Activated CD8-positive, alpha-beta memory T cell treated with anti-CD3 and anti-CD28 coated beads, Interleukin-2, amount 50 U/mL, for 4 hours (primary cell): Measurements from ENCODE around the gene AMY2B.
A peak's percentile ranks its signal among the peaks of the same experiment; 100 is the strongest.
"Not testable (repeated sequence)": the region's sequence is repeated elsewhere in the genome, so short reads cannot be mapped to it uniquely, and the experiment has no call there.

Source experiments
- DNase-seq: peaks from one replicate; pipeline ENCODE4 v3.0.0-alpha.2; 2020

AMY2B gene

DNA sequence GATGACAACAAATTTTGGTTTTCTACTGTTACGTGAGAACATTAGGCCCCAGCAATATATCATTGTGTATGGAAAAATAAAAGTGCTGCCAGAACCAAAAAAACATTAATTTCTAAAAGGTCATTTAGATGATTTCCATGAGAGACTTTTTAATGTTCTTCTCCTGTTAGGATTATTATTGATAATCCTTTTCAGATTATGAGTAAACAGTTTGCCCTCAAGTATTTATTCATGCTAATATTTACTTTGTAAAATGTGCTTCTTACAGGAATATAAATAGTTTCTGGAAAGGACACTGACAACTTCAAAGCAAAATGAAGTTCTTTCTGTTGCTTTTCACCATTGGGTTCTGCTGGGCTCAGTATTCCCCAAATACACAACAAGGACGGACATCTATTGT lies at the start of gene AMY2B:
TSS of gene AMY2B (plus strand) at position 301 of the 400 bp plus-strand sequence. CDS start at position 315, 14 bp downstream.
- not testable (repeated sequence) for DNase-seq

DNA sequence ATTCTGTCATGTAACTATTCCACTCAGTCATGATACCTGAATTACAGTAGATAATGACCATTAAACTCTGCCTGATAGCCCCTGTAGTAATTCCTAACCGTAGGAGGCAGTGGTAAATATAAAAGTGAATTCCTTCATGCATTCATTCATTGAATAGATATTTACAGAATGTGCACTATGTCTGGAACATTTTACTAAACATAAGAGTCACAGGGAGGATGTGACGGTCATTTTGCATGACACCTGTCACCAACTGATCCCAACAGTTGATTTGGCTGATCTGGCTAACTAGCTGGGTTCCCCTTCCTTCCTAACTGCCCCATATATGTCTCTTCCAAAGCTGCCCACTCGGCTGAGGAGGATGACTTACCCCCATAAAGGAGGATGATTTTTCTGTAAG lies 48.0 kb upstream of the AMY2B start:
- no peak for DNase-seq

DNA sequence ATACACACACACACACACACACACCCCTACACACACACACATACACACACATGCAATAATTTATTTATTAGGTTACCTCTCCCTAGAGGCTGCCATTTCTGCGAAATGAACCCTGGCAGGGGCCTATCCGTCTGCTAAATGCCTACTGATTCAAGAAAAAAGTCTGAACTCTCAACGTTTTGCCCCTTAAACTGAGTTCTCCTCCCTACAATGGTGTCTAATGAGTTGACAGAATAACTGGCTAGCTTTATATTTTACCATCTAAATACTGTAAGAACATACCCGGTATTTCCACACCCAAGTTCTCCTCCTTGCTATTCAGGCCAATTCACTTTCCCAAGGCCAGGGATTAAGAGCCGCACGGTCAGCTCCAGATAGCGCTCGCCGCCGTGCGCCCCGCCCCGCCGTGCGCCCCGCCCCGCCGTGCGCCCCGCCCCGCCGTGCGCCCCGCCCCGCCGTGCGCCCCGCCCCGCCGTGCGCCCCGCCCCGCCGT lies 46.2 kb upstream of the AMY2B start:
- DNase-seq: peak; percentile 15

DNA sequence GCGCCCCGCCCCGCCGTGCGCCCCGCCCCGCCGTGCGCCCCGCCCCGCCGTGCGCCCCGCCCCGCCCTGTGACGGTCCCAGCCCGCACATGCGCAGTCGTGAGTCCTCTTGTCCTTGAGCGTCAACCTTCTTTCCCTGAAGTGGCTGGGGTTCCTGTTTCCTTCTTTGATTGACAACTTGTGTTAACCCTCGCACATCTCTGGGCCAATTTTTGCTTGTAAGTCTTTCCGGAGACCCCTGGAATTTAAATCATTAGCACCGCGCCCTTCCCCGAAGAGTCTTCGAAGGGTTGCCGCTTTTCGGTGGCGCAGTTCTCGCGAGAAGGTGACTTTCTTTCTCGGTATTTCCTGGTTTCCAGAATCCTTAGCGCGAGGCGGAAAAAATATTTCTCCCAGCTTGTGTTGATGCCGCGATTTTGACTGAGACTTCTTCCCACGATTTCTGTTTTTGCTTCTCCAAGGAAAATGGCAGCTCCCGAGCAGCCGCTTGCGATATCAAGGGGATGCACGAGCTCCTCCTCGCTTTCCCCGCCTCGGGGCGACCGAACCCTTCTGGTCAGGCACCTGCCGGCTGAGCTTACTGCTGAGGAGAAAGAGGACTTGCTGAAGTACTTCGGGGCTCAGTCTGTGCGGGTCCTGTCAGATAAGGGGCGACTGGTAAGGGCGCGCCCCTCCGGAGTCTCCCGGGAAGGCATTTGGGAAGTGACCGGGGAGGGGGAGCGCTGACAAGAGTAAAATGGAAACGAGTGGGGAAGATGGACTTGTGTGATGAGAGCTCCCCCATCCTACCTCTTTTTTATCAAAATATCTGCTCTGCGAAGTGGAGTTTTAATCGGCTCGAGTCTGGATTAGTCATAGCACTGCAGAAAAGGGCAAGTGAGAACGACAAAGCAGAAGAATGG lies 45.5 kb upstream of the AMY2B start, which contains the start of gene RNPC3:
TSS of gene RNPC3 (plus strand) at position 93 of the 901 bp plus-strand sequence. CDS start at position 465, 372 bp downstream.
- peak; percentile 83 for DNase-seq

DNA sequence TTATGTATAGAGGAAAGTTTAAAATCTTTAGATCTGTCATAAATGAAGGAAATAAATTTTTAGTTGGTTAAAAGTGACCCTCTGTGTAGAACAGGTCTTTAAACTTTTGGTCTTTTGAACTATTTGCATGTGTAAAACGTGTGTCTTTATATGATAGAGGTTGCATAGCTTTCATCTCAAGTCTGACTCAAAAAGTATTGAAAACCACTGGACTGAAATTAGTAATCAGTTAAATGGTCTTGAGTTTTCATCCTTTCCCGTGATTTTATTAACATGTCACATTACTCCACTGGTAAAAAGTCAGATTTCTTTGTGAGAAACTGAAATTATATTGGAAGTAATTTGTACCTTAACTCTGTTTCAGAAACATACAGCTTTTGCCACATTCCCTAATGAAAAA lies 44.1 kb upstream of the AMY2B start:
- no peak for DNase-seq

DNA sequence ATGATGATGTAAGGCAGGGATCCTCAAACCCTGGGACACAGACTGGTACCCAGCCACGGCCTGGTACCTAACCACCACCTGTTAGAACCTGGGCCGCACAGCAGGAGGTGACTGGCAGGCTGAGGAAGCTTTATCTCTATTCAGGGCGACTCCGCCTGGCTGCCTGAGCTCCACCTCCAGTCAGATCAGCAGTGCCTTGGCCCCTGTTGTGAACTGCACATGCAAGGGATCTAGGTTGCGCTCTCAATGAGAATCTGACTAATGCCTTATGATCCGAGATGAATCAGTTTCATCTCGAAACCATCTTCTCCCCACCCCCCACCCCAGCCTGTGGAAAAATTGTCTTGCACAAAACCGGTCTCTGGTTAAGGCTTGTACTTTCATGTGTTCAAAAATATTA lies 41.6 kb upstream of the AMY2B start:
- DNase-seq: peak; percentile 18

DNA sequence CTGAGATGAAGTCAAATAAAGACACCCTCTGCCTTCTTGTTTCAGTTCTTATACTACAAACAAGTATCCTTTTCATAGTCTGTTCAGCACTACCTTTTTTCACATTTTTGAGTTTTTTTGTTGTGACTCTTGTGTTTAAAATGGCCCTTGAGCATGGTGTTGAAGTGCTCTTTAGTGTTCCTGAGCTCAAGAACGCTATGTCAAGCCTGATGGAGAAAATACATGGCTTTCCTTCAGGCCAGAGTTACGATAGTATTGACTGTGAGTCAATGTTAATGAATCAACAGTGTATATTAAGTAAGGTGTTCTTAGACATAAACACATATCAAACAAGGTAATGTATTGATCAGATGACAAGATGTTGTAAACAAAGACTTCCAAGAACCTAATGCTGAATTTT lies 33.2 kb upstream of the AMY2B start:
- DNase-seq: no peak

DNA sequence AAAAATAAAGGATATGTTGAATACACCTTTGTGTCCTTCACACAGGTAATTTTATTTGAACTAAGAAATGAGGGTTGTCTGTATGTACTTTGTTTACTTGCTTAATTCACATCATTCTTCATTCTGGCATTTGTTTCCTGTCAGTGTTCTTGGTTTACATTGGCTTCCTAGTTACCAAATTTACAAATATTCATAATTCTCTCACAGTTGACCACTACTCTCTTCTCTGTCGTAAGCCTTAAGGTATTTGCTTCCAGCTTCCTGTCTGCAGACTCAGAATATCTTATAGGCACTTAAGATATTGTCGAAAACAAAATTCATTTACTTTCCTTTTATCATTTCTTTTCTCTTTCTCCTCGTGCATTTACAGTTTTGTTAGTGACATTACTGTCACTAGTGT lies 30.0 kb upstream of the AMY2B start:
- no peak for DNase-seq

DNA sequence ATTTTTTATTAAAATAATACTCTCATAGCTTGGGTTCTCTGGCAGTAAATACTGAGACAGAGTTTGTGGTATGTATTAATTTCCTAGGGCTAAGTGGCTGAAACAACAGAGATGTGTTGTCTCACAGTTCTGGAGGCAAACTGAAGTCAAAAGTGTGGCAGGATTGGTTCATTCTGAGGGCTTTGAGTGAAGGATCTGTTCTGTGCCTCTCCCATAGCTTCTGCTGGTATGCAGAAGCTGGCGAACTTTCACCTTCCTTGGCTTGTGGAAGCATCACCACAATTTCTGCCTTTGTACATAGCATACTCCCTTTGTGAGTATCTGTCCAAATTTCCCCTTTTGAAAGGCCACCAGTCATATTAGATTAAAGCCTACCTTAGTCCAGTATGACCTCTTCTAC lies 24.9 kb upstream of the AMY2B start:
- DNase-seq: no peak

DNA sequence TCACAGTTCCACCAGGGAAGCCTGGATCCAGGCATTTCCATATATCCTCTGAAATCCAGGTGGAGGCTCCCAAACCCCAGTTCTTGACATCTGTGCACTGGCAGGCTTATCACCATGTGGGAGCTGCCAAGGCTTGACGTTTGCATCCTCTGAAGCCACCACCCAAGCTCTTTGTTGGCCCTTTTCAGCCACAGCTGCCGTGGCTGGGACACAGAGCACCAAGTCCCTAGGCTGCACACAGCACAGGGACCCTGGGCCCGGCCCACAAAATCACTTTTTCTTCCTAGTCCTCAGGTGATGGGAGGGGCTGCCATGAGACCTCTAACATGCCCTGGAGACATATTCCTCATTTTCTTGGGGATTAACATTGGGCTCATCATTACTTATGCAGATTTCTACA lies 23.5 kb upstream of the AMY2B start:
- DNase-seq: no peak

DNA sequence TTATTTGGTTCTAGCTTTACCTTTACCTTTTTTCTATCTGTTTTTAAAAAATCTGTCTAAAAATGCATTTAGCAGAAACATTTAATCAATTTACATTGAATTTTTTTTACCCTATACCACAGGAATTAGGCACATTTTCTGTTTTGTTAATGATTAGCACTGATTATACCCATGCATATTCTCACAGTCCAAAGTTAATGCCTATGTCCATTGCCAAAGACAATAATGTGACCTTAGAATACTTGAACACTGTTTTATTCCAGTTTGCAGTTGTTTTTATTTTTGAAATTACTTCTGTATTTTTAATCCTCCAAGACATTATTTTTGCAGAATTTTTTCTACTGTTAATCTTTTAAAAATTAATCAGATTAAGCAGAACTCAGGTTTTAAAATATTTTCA lies 11.0 kb upstream of the AMY2B start:
- no peak for DNase-seq

DNA sequence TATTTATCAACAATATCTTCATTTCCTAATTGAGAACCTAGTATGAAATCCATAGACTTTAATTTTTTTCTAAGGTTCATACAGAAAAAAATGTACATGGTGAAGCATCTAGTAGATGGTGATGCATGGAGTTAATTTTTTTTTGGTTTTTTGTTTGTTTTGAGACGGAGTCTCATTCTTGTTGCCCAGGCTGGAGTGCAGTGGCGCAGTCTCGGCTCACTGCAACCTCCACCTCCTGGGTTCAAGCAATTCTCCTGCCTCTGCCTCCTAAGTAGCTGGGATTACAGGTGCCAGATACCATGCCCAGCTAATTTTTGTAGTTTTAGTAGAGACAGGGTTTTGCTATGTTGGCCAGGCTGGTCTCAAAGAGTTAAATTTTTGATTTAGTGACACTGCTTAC lies 10.3 kb upstream of the AMY2B start:
- DNase-seq: not testable (repeated sequence)

DNA sequence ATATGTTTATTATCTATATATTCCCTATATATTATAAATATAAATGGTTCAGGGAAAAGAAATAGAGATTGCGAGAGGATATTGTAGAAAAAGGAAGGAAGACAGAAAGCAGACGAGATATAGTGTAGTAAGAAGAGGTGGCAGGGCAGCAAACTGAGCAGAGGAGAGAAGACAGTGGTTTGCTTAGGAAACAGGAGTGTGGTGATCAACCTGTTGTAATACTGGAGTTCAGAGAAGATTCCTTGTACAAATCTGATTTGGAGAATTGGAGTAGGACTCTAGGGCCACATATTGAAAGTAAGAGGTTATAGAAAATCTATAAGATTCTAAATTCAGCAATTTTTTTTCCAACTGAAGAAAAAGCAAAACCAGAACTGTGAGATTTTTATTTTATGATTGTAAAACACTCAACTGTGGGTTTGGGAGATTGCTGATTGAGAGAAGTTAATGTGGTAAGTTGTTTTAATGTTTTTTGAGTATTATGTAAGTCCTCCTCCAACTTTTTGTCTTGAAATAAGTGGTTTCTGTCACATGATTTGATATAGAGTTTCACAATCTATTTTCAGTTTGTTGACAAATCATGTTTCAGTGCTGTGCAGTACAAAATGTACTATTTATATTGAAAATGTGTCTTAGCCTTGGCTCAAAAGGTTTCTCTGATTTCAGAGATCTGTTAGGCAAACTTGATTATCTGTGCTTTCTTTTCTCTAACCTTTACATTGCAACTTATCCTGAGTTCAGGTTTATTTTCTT lies 9.6 kb upstream of the AMY2B start:
- DNase-seq: no peak

DNA sequence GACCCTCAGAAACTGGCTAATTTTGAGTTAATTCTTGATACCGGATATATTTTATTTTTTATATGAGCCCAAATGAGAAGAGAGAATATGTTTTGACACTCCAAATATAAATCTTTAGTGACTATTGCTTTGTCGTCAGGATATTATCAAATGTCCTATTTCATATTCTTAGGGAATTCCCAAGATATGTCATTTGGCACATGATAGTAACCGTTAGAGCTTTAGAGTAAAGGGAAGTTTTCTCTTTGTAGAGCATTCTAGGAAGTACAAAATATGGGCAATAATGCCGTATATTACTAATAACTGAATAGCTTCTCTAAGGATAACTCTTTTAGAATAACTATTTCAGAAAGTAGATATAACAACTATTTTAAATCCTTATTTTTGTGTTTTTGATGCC lies 8.3 kb upstream of the AMY2B start:
- DNase-seq: no peak

DNA sequence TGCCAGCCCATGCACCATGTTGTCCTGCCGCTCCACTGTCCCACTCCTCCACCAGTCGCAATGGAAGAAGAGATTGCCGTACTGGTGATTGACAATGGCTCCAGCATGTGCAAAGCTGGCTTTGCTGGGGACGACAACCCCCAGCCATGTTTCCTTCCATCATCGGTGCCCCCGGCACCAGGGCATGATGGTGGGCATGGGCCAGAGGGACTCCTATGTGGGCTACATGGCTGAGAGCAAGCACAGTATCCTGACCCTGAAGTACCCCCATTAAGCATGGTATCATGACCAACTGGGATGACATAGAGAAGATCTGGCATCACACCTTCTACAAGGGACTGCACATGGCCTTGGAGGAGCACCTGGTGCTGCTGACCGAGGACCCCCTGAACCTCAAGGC lies 1.9 kb upstream of the AMY2B start:
- no peak for DNase-seq

DNA sequence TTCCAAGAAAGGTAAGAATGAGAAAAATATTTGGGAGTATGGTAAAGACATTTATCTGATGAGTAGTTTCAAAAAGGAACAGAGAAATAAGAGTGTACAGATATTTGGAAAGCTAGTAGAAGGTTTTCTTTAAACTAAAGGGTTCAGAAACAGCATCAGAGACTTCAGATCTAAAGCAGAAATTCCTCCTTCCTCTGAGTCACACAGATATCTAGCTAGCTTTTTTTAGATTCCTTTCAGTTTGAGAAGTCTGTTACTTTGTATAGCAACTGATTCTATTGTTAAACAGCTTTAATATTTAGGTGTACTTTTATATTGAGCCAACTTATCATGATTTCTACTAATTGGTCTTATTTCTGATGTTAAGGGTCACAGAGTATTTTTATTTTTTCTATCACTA lies 4.7 kb downstream of the AMY2B start:
- no peak for DNase-seq

DNA sequence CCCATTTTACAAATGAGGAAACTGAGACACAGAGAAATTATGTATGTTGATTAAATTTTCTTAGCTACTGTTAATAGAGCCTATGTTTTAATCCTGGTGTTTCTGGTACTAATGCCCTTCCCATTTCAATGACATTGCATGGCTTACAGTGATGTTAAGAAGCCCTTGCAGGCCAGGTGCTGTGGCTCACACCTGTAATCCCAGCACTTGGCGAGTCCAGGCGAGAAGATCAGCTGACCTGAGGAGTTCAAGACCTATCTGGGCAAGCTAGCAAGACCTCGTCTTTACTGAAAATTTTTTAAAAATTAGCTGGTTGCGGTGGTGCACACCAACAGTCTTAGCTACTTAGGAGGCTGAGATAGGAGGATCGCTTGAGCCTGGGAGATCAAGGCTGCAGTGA lies 5.4 kb downstream of the AMY2B start:
- DNase-seq: not testable (repeated sequence)

DNA sequence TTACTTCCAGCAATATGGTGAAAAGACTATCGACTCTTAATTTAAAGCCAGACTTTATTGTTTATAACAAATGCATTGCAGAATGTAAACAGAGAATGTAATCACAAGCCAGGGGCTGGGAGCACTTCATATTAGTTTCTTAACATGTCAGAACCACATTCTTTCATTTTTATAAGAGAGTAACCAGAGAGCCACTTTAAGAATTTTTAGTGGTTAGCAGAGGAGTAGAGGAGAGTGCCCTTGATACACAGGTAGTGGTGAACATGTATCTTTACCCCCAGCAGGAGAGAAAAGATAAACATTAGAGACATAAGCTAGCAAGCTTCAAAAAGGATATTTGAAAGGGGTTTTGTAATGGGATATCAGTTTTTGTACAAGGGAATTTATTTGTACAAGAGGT lies 11.1 kb downstream of the AMY2B start:
- DNase-seq: no peak

DNA sequence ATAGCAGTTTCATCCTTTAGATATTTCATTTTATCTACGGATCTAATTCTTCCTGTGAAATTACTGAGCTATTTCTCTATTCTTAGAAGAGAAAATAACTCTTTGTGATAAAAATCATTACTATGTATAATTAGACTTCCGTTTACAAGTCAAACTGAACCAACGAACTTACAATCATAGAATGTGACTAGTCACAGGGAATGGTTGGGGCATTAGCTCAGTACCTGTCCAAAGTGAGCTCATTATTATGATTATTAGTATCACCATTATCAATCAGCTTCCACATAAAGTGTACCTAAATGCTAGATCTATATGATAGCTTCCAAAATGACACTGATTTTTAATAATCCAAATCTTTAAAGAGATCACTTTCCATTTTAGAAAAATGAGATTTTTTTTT lies 12.5 kb downstream of the AMY2B start:
- DNase-seq: no peak

DNA sequence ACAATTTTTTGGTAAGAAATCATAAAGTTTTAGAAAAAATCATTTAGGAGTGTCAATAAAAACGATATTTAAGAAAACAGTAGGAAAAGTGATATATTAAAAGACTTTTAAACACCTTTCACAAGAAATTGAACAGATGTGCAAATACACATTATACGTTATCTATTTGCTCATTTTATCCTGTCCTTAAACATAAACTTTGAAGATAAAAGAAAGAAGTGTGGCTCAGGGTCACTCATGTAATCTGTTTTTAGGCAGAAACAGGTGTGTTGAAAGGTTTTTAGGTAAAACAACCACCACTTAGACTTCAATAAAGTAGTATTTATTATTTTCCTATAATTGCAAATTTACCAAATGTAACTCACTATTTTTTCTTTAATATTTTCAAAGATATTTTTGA lies 13.1 kb downstream of the AMY2B start:
- no peak for DNase-seq

DNA sequence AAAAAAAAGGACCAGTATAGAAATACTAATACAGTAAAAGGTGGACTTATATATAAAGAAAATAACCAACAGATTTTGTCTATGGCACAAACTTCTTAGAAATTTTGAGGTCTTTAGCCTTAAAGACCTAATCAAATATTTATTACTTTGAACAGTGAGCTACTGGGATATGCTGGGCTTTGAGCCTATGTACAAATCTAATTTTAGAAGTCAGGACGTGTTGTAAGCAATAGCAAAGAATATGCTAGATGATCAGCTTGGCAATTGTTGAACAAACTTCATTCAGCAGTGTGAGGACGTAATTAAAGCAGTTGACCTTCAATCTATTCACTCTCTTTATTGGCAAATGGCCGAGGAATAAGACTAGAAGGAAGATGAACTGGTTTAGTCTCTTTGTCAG lies 31.4 kb downstream of the AMY2B start:
- not testable (repeated sequence) for DNase-seq

DNA sequence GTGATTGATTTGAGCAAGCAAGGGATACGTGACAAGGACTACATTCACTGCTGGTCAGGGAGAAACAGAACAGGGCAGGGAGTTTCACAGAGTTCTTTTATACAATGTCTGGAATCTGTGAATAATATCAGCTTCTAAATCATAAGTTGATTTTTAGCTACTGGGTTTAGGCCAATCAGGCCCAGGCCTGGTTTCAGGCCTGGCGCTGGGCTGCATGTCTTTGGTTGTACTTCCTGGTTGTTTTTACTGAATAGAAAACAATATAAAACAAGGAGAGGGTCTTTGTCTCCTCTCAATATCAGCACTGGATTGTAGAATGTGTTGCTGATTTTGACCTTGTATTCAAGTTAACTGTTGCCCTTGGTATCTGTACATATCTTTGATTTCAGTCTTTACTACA lies 45.0 kb downstream of the AMY2B start:
- no peak for DNase-seq

DNA sequence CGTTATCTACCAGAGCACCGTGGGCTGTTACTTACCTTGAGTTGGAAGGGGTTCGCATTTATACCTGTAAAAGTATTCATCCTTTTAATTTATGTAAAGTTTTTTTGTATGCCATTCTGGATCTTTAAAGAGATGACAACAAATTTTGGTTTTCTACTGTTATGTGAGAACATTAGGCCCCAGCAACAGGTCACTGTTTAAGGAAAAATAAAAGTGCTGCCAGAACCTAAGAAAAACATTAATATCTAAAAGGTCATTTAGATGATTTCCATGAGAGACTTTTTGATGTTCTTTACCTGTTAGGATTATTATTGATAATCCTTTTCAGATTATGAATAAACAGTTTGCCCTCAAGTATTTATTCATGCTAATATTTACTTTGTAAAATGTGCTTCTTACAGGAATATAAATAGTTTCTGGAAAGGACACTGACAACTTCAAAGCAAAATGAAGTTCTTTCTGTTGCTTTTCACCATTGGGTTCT lies 45.6 kb downstream of the AMY2B start, which contains the start of gene AMY2A:
TSS of gene AMY2A (plus strand) at position 434 of the 484 bp plus-strand sequence. CDS start at position 448, 14 bp downstream.
- not testable (repeated sequence) for DNase-seq

DNA sequence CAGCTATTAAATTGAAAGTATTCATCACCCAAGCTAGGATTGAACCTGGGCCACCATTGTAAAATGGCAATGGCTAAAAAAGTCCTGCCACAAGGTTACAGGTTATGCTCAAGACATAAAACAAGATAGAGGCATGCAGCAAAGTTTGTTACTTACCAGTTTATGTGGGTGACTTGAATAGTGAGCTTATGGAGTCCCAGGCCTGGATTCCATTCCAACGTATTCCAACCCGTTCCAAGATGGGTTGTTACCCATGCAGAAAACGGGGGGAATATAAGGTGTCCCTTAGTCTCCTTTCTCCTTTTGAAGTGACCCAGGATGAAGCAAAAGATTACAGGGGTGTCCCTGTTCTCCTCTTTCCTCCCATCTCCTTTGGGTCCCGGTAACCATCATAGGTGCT lies 56.0 kb downstream of the AMY2B start:
- not testable (repeated sequence) for DNase-seq
